Measurements from ENCODE around the gene LARGE1. TPM values are rescaled to one million over a fixed set of nuclear protein-coding genes. Genes with fewer than 3 reads are reported as not detected.

The LARGE1 gene
- total and polyA plus RNA-seq, 9 of the 15 experiments (the other 6 are each of a cell fraction or from before 2014, with no cell fraction given): 0.01 to 0.66 (median 0.14) TPM; not detected in 2

- Histone ChIP-seq H3K9ac (ENCODE audit: insufficient read depth in 1 of 2, low read depth in 2 of 2, low read length in 2 of 2) (no peak overlapping the region), H3K27me3 (ENCODE audit: control insufficient read depth in 2 of 2, insufficient read depth in 2 of 2, low read length in 2 of 2) (no peaks in the 10 kb centered on the region), H3K27ac (ENCODE audit: extremely low read depth, low read depth, low read length) (no peak overlapping the region), H3K79me2 (ENCODE audit: control insufficient read depth, insufficient read depth, low read length) (no peaks in the 10 kb centered on the region), H3K4me2 (ENCODE audit: insufficient read depth, low read length) (no peak overlapping the region), H3K9me3 (replicated peaks; ENCODE audit: control insufficient read depth, insufficient read depth, low read depth, low read length) (no peaks in the 10 kb centered on the region), H3K9me1 (ENCODE audit: control insufficient read depth, insufficient read depth, low read length) (no peaks in the 10 kb centered on the region), H2AFZ (ENCODE audit: low read depth, low read length) (no peak overlapping the region), H3K36me3 (ENCODE audit: control insufficient read depth, insufficient read depth, low read length) (no peaks in the 10 kb centered on the region), H3K4me1 (replicated peaks in 1 of 2; ENCODE audit: control insufficient read depth in 2 of 2, insufficient read depth in 2 of 2, low read length in 2 of 2) (no peaks in the 10 kb centered on the region), H3K4me3 (no peak overlapping the region), H4K20me1 (replicated peaks; ENCODE audit: control insufficient read depth, insufficient read depth, low read length) (no peaks in the 10 kb centered on the region)
- POLR2A ChIA-PET: no interaction called here
- ATAC-seq: no peak
- BruUV-seq (replicated peaks): no TSS peak
- WGBS (ENCODE audit: insufficient coverage, low coverage, missing lambda C conversion rate): 0% methylated on average over 5 of the region's 7 CpGs
- no peak for FAIRE-seq
- DNase-seq (ENCODE audit: extremely low read depth in 1 of 4, low spot score in 3 of 4): no peak
- CTCF ChIA-PET (ENCODE audit: low intra/inter-chr PET ratio): no interaction called here
- TF ChIP-seq HEY1 (CRISPR knock-in tag; IDR thresholded peaks at IDR 0.05; ENCODE audit: borderline replicate concordance) (no peak), ZNF449 (CRISPR knock-in tag; IDR thresholded peaks at IDR 0.05) (no peak), CTCF (IDR thresholded peaks at IDR 0.05 in 2 of 3, conservative IDR thresholded peaks at IDR 0.05 in 1 of 3; ENCODE audit: insufficient read depth in 2 of 3, low read depth in 1 of 3, low read length in 3 of 3) (no peak), SMARCB1 (IDR thresholded peaks at IDR 0.05; ENCODE audit: insufficient read length, low read depth) (no peak), SREBF1 (IDR thresholded peaks at IDR 0.05; ENCODE audit: borderline replicate concordance, low read depth, low read length) (no peak), ZNF436 (CRISPR knock-in tag; IDR thresholded peaks at IDR 0.05) (no peak), GTF2A2 (tag; IDR thresholded peaks at IDR 0.05) (no peak), NRF1 (conservative IDR thresholded peaks at IDR 0.05 in 1 of 2, IDR thresholded peaks at IDR 0.05 in 1 of 2) (no peak), IRF2 (CRISPR knock-in tag; IDR thresholded peaks at IDR 0.05) (no peak), ADNP (tag; IDR thresholded peaks at IDR 0.05) (no peak), TARDBP (IDR thresholded peaks at IDR 0.05) (no peak), PHF21A (IDR thresholded peaks at IDR 0.05; ENCODE audit: borderline replicate concordance, low read depth) (no peak), AFF1 (IDR thresholded peaks at IDR 0.05; ENCODE audit: low read depth in 1 of 2, partially characterized antibody in 2 of 2) (no peak), NEUROD1 (IDR thresholded peaks at IDR 0.05; ENCODE audit: borderline replicate concordance, low read depth, low read length, partially characterized antibody) (no peak), BRD9 (IDR thresholded peaks at IDR 0.05; ENCODE audit: low read depth, partially characterized antibody) (no peak), RB1 (IDR thresholded peaks at IDR 0.05; ENCODE audit: low read depth) (no peak)
- in situ Hi-C loops (cut with MboI) (no loop called here), intact Hi-C loops (cut with micrococcal nuclease) (no loop called here)
These were observed 22.2 kb downstream of the LARGE1 start for GRCh38 chr22:33898121-33898520.

All from K562 (cell line).